ENCODE results near the gene RCOR3. TPM values are rescaled to one million over a fixed set of nuclear protein-coding genes. Genes with fewer than 3 reads are reported as not detected.
"Not testable (repeated sequence)": the region's sequence is repeated elsewhere in the genome, so short reads cannot be mapped to it uniquely, and the experiment has no call there.

The RCOR3 gene
- total RNA-seq, 4 donors from 2014 or later: 28.1 to 55.0 (median 43.5) TPM

DNA sequence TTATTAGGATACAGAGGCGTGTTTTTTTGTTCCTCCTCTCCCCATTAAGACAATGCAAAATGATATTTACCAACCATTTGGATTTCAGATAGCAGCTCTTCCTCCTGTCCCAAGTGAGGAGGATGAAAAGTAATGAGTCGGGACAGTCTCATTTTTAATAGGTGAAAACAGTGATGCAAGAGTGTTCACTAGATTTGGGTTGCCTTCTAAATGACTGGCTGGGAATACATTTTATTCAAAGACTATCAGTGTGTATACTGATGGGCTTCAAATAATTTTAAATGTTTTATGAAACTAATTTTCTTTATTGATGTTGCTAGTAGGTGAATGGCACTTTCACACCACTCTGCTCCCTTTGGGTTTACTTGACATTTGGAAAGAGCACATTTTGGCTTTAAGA lies 2.1 kb downstream of the RCOR3 start:
- no peak overlapping the region for H3K4me3 ChIP-seq (ENCODE audit: low read depth, poor library complexity, severe bottlenecking)
- TF ChIP-seq, protein P1, sequence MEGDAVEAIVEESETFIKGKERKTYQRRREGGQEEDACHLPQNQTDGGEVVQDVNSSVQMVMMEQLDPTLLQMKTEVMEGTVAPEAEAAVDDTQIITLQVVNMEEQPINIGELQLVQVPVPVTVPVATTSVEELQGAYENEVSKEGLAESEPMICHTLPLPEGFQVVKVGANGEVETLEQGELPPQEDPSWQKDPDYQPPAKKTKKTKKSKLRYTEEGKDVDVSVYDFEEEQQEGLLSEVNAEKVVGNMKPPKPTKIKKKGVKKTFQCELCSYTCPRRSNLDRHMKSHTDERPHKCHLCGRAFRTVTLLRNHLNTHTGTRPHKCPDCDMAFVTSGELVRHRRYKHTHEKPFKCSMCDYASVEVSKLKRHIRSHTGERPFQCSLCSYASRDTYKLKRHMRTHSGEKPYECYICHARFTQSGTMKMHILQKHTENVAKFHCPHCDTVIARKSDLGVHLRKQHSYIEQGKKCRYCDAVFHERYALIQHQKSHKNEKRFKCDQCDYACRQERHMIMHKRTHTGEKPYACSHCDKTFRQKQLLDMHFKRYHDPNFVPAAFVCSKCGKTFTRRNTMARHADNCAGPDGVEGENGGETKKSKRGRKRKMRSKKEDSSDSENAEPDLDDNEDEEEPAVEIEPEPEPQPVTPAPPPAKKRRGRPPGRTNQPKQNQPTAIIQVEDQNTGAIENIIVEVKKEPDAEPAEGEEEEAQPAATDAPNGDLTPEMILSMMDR (IDR thresholded peaks at IDR 0.05): no peak
- no peak for TF ChIP-seq POLR2A (IDR thresholded peaks at IDR 0.05)
- WGBS, 2 donors: 25 to 26% methylated on average over 2 of the region's 2 CpGs
- DNase-seq (ENCODE audit: low spot score in 2 of 2): no peak
- intact Hi-C loops (cut with DNase I; ENCODE audit: low total_unique reads): no loop called here

DNA sequence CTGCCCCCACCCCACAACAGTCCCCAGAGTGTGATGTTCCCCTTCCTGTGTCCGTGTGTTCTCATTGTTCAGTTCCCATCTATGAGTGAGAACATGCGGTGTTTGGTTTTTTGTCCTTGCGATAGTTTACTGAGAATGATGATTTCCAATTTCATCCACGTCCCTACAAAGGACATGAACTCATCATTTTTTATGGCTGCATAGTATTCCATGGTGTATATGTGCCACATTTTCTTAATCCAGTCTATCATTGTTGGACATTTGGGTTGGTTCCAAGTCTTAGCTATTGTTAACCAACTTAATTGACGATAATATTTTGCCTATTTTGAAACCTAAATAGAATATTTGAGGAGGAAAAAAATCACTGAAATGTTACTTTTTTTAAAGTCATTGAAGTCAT lies 3.9 kb downstream of the RCOR3 start:
- DNase-seq (ENCODE audit: low spot score in 2 of 2); intact Hi-C loops (cut with DNase I; ENCODE audit: low total_unique reads); H3K4me3 ChIP-seq (ENCODE audit: low read depth, poor library complexity, severe bottlenecking): not testable (repeated sequence)
- 92 to 96% methylated on average over 1 of the region's 5 CpGs for WGBS, 2 donors

DNA sequence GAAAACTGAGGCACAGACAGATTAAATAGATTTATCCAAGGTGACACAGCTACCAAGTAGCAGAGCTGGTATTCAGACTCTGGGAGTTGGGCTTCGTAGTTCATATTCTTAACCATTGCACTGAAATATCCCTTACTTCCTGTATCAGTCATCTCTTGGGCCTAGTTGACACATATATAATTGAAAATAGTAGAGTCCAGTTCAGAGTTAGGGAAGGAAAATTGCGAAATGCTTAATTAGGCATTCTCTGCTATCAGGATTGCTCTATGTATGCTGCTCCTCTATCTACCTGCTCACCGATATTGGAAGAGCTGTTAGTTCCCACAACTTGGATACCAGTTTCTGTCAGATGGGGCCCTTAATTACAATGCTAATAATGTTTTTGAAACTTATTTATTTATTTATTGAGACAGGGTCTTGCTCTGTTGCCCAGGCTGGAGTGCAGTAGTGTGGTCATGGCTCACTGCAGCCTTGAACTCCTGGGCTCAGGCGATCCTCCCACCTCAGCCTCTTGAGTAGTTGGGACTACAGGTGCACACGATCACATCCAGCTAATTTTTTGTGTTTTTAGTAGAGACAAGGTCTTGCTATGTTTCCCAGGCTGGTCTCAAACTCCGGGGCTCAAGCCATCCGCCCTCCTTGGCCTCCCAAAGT lies 8.2 kb downstream of the RCOR3 start:
- WGBS, 2 donors: 96 to 99% methylated on average over 7 of the region's 7 CpGs
- TF ChIP-seq, protein P1 (IDR thresholded peaks at IDR 0.05): no peak
- TF ChIP-seq POLR2A (IDR thresholded peaks at IDR 0.05): no peak
- intact Hi-C loops (cut with DNase I; ENCODE audit: low total_unique reads): no loop called here
- H3K4me3 ChIP-seq (ENCODE audit: low read depth, poor library complexity, severe bottlenecking): no peak overlapping the region
- no peak for DNase-seq (ENCODE audit: low spot score in 2 of 2)

DNA sequence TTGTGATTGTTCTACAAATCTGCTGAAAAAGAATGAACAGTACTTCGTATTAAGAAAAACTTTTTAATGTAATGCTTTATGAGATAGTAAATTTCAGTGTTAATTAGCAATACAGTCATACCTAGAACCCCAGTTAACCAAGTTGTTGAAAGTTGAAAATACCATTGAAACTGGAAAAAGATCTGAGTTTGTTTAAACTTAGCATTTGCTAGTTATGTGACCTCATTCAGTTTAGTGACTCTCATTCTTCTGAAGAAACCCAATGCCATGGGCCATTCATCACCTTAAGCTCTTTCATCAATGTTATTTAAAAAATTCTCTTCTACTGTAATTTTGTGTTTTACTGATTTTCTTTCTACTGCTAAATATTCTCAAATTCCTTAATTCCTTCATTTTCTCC lies 20.2 kb downstream of the RCOR3 start:
- TF ChIP-seq, protein P1 (IDR thresholded peaks at IDR 0.05): no peak
- TF ChIP-seq POLR2A (IDR thresholded peaks at IDR 0.05): no peak
- intact Hi-C loops (cut with DNase I; ENCODE audit: low total_unique reads): no loop called here
- 0 to 65% methylated on average over 1 of the region's 1 CpG for WGBS, 2 donors
- DNase-seq (ENCODE audit: low spot score in 2 of 2): no peak
- H3K4me3 ChIP-seq (ENCODE audit: low read depth, poor library complexity, severe bottlenecking): no peak overlapping the region

DNA sequence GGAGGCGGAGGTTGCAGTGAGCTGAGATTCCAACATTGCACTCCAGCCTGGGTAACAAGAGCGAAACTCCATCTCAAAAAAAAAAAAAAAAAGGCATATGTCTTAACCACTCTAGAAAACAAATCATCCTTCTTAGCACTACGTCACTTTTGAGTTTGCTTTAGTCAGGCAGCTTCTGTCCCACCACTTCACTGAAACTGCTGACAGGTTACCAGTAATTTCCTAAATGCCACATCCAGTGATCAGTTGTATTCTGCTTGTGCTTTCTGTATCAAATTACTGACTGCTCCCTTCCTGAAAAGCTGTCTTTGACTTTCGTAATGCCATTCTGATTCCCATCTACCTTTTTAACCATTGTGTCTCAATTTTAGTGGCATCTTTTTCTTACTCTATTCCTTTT lies 21.7 kb downstream of the RCOR3 start:
- DNase-seq (ENCODE audit: low spot score in 2 of 2): no peak
- TF ChIP-seq POLR2A (IDR thresholded peaks at IDR 0.05): no peak
- TF ChIP-seq, protein P1 (IDR thresholded peaks at IDR 0.05): no peak
- H3K4me3 ChIP-seq (ENCODE audit: low read depth, poor library complexity, severe bottlenecking): no peak overlapping the region
- intact Hi-C loops (cut with DNase I; ENCODE audit: low total_unique reads): no loop called here
- WGBS, 2 donors: 94 to 96% methylated on average over 4 of the region's 4 CpGs

DNA sequence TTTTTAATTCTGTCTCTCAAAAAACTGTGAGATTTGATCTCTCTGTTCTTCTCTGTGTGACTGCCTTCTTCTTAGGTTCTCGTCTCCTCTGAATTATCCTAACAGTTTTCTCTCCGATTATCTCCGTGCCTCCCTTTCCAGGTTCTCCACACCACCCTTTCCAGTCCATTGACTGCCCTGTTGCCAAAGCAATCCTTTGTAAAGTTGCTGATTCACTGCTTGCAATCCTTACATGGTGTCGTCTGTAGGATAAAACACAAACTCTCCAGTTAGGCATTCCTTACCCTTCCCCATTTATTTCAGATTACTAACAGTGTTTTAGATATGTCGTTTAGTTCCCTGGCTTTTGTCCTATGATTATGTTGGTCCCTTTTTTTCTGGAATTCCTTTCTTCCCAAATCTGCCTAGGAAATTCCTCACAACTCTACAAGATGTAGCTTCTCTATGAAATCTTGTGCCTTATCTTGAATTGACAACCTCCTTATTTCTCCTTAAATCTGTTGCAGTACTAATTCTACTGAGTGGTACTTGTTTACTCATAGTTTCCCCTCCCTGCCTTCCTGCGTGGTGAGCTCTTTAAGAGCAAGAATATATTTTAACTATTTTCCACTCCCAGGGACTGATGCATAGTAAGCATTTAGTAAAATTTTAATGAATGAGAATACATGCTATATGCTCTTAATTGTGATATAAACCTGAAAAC lies 22.3 kb downstream of the RCOR3 start:
- TF ChIP-seq POLR2A (IDR thresholded peaks at IDR 0.05): no peak
- TF ChIP-seq, protein P1 (IDR thresholded peaks at IDR 0.05): no peak
- WGBS, 2 donors: 85% methylated on average over 6 of the region's 6 CpGs
- no peak overlapping the region for H3K4me3 ChIP-seq (ENCODE audit: low read depth, poor library complexity, severe bottlenecking)
- intact Hi-C loops (cut with DNase I; ENCODE audit: low total_unique reads): no loop called here
- DNase-seq (ENCODE audit: low spot score in 2 of 2): no peak
